ENCODE measurements around the gene DEFB114.

DNA sequence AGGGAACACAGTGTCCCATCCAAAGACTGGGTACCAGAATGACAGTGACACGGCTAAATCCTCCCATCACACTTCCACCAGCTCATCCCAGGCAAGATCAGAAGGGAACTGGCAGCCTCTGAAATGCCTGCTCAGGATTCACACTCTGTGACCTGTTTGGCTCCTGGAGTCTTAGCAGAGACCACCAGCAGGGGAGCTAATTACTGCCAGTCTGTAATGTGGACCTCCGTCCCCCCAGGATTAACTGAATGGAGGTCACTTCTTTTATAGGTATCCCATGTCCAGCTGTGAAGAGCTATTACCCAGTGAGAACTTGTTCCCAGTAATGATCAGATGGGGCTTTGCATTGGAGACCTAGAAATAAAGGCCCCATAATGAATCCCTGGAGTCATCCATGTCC lies 45.2 kb downstream of the DEFB114 start:
- TF ChIP-seq, protein P1, sequence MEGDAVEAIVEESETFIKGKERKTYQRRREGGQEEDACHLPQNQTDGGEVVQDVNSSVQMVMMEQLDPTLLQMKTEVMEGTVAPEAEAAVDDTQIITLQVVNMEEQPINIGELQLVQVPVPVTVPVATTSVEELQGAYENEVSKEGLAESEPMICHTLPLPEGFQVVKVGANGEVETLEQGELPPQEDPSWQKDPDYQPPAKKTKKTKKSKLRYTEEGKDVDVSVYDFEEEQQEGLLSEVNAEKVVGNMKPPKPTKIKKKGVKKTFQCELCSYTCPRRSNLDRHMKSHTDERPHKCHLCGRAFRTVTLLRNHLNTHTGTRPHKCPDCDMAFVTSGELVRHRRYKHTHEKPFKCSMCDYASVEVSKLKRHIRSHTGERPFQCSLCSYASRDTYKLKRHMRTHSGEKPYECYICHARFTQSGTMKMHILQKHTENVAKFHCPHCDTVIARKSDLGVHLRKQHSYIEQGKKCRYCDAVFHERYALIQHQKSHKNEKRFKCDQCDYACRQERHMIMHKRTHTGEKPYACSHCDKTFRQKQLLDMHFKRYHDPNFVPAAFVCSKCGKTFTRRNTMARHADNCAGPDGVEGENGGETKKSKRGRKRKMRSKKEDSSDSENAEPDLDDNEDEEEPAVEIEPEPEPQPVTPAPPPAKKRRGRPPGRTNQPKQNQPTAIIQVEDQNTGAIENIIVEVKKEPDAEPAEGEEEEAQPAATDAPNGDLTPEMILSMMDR (IDR thresholded peaks at IDR 0.05), result no peak
- no peak for TF ChIP-seq EP300 (IDR thresholded peaks at IDR 0.05)
- TF ChIP-seq POLR2A (IDR thresholded peaks at IDR 0.05), result no peak

Data from gastroesophageal sphincter (tissue), 3 donors.